KOPT-K1 (cell line): ENCODE measurements around the gene CFAP97.

Experiments used
- H3K27ac ChIP-seq: fragments of 200-600 bp; sonication (generic); 2 replicates; pipeline ENCODE4 v1.5.1; 2016; ENCODE audit warnings: antibody characterized with exemption, mild to moderate bottlenecking, low read depth, low read length; ENCODE audit not compliant: poor library complexity, severe bottlenecking
- H3K36me3 ChIP-seq: fragments of 200-600 bp; sonication (generic); 2 replicates; pipeline ENCODE4 v1.5.1; 2017; ENCODE audit warnings: antibody characterized with exemption, mild to moderate bottlenecking, low read length, moderate library complexity; ENCODE audit not compliant: insufficient read depth
- H3K9me3 ChIP-seq: fragments of 200-600 bp; sonication (generic); 2 replicates; pipeline ENCODE4 v1.5.1; 2017; ENCODE audit warnings: antibody characterized with exemption, low read length, mild to moderate bottlenecking; ENCODE audit not compliant: insufficient read depth, poor library complexity, severe bottlenecking

The CFAP97 gene

DNA sequence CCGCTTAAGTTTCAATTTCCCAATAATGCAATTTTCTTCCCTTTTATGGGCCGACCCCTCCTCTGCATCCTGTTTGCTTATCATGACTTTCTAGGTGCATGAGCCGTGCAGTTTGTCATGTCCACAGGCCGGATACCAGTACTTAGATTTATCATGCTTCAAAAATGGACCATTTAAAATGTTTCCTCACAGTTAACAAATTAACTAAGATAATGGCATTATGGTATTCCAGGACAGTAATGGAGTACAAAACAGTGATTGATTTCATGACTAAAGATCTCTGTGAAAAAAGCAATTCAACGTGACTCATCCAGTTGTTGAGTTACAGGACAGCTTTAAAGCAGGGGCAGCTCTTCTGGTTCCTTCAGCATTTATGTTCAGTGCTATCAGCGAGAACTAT, 28.6 kb upstream of the CFAP97 start:
- H3K27ac ChIP-seq, result no peak overlapping the region
- no peaks in the 10 kb centered on the region for H3K36me3 ChIP-seq
- no peaks in the 10 kb centered on the region for H3K9me3 ChIP-seq

GRCh38 chr4:185229021-185229818, 25.4 kb upstream of the CFAP97 start:
- H3K27ac ChIP-seq, result no peak overlapping the region
- H3K9me3 ChIP-seq, result no peaks in the 10 kb centered on the region
- no peaks in the 10 kb centered on the region for H3K36me3 ChIP-seq

- no peak overlapping the region for H3K27ac ChIP-seq
- no peaks in the 10 kb centered on the region for H3K9me3 ChIP-seq
- H3K36me3 ChIP-seq, result no peaks in the 10 kb centered on the region
Observed at GRCh38 chr4:185227713-185228278, 24.0 kb upstream of the CFAP97 start.

DNA sequence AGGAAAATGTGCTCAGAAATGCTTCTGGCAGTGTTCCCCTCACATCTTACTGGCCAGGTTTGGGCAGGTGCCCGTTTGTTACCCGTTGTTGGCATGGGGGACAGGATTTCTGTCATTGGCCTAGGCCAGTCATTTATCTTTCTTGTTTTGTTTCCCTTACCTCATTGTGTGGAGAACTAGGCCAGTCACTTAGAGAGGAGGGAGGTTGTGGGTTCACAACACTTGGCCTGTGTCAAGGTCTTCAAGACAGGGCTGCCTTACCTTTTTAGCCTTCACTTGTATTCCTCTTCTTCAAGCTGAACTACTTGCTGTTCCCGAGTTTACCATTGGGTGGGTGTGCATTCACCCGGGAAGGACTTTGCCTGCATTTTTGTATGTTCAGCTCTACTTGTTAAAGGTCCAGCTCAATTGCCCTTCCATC, 23.3 kb upstream of the CFAP97 start:
- Histone ChIP-seq H3K27ac (no peak overlapping the region), H3K9me3 (no peaks in the 10 kb centered on the region), H3K36me3 (no peaks in the 10 kb centered on the region)

- Histone ChIP-seq H3K27ac (no peak overlapping the region), H3K36me3 (no peaks in the 10 kb centered on the region), H3K9me3 (no peaks in the 10 kb centered on the region)
Observed at GRCh38 chr4:185225940-185226339, 22.1 kb upstream of the CFAP97 start.

DNA sequence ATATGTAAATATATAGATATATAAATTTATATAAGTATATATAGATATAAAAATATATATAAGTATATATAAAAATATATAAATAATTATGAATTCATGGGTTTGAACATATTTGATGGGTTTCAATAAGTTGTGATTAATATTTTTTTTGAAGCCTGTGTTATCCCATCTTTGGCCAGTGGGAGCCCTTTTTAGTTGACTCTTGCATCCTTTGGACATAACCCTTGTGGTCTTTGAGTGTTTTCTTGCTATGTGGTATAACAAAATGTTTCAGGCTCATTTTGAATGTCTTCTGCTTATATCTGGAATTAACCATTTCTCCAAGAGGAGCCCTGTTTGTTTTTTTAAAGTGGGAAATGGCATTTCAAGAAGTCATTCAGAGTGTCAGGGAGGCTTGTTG, 20.8 kb upstream of the CFAP97 start:
- H3K9me3 ChIP-seq, result no peaks in the 10 kb centered on the region
- no peak overlapping the region for H3K27ac ChIP-seq

DNA sequence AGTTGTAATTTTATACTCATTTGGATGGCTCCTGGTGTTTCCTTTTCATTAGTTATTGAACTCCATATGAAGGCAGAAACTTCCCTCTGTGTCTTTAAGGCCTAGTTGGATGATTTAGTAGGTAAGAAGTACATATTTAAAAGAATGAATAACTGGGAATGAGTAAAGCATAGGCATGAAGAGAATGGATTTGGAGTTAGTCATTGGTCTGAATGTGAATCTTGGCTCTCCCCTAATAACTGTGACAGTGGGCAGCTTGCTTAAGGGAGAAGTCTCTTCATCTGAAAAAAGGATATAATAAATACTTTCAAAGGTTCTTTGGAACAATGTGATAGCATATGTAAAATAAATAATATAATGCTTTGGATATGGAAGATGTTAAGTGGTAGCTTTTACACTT, 18.8 kb upstream of the CFAP97 start:
- Histone ChIP-seq H3K9me3 (no peaks in the 10 kb centered on the region), H3K36me3 (no peaks in the 10 kb centered on the region), H3K27ac (no peak overlapping the region)

More for the DNA sequence above, 20.8 kb upstream of the CFAP97 start:
- no peaks in the 10 kb centered on the region for H3K36me3 ChIP-seq

- H3K9me3 ChIP-seq, result no peaks in the 10 kb centered on the region
- no peaks in the 10 kb centered on the region for H3K36me3 ChIP-seq
- no peak overlapping the region for H3K27ac ChIP-seq
Observed at GRCh38 chr4:185221912-185222311, 18.1 kb upstream of the CFAP97 start.

DNA sequence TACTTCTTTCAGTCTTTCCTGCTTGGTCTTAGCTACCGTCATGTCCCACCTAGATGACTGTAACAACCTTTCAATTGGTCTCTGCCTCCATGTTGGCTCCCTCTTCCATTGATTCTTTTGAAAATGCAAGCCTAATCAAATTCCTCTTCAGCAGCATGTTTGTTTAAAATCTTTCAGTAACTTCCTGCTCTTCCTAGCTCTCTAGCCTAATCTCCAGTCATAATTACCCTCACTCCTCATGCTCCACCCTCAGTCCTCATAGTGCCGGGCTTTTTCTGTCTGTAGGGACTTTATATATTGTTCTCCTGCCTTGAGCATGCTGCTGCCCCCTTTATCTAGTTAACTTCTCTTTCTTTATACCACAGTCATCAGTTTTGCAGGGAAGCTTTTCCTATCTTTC, 17.7 kb upstream of the CFAP97 start:
- Histone ChIP-seq H3K36me3 (no peaks in the 10 kb centered on the region), H3K27ac (no peak overlapping the region), H3K9me3 (no peaks in the 10 kb centered on the region)

DNA sequence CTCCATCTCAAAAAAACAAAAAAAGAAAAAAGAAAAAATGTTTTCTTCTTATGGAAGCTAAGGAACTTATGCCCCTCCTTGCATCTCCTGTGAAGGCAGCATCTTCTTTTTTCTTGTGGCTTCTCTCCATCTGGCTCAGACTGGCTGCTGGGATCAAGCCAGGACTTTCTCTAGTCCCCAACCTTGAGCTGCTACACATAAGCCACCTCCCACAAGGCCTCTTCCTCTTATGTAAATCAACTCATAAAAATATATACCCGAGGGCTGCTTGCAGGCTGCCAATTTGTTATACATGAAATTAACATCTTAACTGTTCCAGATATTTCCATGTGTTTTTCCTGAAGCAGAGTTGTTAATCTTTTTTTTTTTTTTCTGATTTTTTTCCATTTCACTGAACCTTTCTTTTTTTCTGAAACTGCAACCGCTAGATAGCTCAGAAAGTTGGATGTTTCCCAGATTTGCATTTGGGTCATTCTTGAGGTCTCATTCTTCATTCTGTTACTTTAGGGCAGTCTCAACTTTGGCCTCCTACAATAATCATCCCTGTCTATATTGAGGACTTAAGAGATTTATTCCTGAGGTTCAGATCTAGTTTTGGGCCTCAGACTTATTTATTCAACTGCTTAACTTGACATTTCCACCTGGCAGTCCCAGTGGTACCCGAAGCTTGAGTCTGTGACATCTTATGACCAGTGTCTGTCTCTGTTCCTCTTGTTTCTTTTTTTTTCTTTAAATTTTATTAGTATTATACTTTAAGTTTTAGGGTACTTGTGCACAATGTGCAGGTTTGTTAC, 15.9 kb upstream of the CFAP97 start:
- Histone ChIP-seq H3K9me3 (no peaks in the 10 kb centered on the region), H3K27ac (no peak overlapping the region), H3K36me3 (no peaks in the 10 kb centered on the region)

DNA sequence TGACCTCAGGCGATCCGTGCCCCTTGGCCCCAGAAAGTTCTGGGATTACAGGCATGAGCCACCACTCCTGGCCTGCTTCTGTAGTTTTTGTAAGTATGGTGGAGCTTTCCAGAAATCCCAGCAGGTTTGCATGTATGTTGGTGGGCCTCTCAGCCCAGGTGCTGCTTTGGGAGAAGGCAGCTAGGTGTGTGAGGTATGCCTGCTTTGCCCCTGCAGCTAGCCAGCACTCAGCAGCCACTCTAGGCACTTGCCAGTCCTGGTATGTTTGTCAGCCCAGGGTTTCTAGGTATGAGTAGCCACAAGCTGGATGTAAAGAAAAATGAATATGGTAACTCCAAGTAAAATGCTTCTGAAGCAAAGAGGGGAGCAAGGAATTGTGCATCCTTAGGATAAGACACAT, 14.5 kb upstream of the CFAP97 start:
- H3K27ac ChIP-seq, result no peak overlapping the region
- H3K9me3 ChIP-seq, result no peaks in the 10 kb centered on the region
- H3K36me3 ChIP-seq, result no peaks in the 10 kb centered on the region

GRCh38 chr4:185217408-185217975, 13.7 kb upstream of the CFAP97 start:
- H3K9me3 ChIP-seq, result no peaks in the 10 kb centered on the region
- H3K36me3 ChIP-seq, result no peaks in the 10 kb centered on the region
- no peak overlapping the region for H3K27ac ChIP-seq

DNA sequence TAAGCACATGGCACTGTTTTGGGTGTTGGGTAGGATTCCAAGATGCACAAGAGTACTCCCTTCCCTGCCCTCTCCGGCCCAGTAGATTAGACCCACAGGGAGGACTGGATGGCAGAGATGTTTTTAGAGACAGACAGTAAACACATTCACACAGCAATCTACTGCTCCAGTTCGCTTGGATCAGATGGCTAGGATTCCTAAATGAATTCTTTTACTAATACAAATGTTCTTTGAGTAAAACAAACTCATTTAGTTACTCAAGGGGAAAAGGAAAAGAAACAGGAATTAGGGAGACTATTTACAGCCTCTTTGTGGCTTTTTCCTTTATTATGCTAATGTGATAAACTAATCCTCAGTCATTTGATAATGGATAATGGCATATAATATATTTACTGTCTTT, 11.5 kb upstream of the CFAP97 start:
- H3K27ac ChIP-seq, result no peak overlapping the region
- no peaks in the 10 kb centered on the region for H3K9me3 ChIP-seq

DNA sequence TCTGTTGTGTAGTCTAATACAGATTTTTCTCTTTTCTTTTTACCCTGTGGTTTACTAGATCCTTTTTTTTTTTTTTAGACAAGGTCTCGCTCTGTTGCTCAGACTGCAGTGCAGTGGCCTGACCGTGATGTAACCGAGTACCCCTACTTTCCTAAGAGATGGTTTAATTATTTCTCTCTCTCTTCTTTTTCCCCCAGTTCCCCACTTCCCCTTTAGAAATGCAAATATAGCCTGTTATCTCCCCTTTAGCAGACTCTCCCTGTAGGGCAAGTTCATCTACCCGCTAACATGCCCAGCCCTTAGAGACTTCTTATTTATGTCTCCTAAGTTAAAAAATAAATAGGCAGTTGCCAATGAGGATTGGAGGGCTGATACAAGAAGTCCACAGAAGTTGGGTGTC, 10.1 kb upstream of the CFAP97 start:
- H3K9me3 ChIP-seq, result no peaks in the 10 kb centered on the region
- H3K27ac ChIP-seq, result no peak overlapping the region
- no peaks in the 10 kb centered on the region for H3K36me3 ChIP-seq

More for the DNA sequence above, 11.5 kb upstream of the CFAP97 start:
- H3K36me3 ChIP-seq, result no peaks in the 10 kb centered on the region

DNA sequence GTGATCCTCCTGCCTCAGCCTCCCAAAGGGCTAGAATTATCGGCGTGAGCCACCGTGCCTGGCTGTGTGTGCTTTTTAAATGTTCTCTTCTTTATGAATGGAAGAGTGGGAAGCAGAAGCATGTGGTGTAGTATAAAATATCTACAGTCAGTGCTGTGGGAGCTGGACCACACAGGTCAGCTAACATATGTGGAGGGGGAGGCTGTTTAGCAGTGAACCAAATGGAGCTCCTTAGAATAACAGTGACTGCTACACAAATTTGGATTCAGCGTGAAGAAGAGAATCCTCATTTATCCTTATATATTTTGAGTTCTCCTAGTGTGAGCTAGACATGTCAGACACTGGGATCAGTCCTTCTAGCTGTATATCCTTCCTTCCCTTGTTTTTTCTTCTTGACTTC, 8.8 kb upstream of the CFAP97 start:
- Histone ChIP-seq H3K36me3 (no peaks in the 10 kb centered on the region), H3K9me3 (no peaks in the 10 kb centered on the region), H3K27ac (no peak overlapping the region)
